ENCODE results near the gene DCHS2.

Gene DCHS2

DNA sequence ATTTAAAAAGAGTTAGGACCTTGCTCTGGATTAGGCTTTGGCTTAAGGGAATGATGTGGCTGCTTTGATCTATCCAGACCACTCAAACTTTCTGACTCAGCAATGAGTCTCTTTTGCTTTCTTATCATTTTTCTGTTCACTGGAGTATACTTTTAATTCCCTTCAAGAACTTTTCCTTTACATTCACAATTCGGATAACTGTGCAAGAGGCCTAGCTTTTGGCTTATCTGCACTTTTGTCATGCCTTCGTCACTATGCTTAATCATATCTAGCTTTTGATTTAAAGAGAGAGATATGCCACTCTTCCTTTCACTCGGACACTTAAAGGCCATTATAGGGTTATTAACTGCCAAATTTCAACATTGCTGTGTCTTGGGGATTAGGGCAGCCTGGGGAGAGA is 147.9 kb downstream of the DCHS2 start:
- no peak for TF ChIP-seq CTCF (IDR thresholded peaks at IDR 0.05; ENCODE audit: insufficient read depth, low read length, missing control alignments)
- ChIA-PET CTCF (no interaction called here), POLR2A (no interaction called here)
- no peak overlapping the region for H3K4me3 ChIP-seq (ENCODE audit: low read depth, low read length)
- DNase-seq (ENCODE audit: low read depth, low spot score) = no peak

DNA sequence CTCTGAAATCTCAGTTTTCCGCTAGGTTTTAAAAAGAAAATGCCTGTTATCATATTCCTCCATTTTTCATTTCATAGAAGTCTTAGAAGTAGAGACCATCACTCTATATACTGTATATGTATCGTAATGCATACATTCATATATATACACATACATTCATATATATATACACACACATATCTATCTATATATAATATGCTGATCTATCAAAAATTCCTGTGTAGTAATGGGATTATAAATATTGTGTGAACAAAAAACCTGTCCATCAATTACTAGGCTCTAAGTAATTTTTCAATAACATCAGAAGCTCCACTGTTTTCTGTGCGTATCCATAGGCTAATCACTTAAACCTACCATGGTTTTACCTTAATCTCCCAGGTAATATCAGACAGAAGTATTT is 150.2 kb downstream of the DCHS2 start:
- H3K4me3 ChIP-seq (ENCODE audit: low read depth, low read length) = no peak overlapping the region
- no peak for DNase-seq (ENCODE audit: low read depth, low spot score)
- no peak for TF ChIP-seq CTCF (IDR thresholded peaks at IDR 0.05; ENCODE audit: insufficient read depth, low read length, missing control alignments)
- CTCF ChIA-PET = no interaction called here
- POLR2A ChIA-PET = no interaction called here

GRCh38 chr4:154335588-154335987 is 156.0 kb downstream of the DCHS2 start:
- TF ChIP-seq CTCF (IDR thresholded peaks at IDR 0.05; ENCODE audit: insufficient read depth, low read length, missing control alignments) = no peak
- ChIA-PET POLR2A (no interaction called here), CTCF (no interaction called here)
- no peak for DNase-seq (ENCODE audit: low read depth, low spot score)
- H3K4me3 ChIP-seq (ENCODE audit: low read depth, low read length) = no peak overlapping the region

DNA sequence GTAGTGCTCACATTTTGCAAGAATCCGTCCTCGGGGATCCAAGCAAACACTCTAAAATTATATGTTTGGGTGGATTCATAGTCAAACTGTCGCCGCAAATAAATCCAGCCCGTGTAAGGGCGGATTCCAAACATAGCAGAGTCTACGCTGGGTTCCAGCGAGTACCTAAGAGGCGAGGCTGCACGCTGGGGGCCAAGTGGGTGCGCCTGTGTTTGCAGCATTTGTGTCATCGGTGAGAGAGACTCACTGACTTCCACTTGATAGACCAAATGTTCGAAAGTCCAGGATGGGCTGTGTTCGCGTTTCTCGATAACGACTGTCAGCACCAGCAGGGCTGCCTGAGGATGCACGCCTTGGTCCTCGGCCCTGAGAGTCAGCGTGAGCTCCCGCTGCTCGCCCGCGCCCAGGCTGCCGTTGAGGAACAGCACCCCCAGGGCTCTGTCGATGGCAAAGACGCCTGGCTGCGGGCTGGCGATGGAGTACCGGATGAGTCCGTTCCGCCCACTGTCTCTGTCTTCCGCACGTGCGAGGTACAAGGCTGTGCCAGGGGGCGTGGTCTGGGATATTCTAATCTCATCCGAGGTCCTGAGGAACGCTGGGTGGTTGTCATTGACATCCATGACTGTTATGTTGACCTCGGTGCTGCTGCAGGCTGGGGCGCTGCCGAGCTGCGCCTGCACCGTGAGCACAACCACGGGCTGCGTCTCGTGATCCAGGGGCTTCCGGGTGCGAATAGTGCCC is 158.7 kb downstream of the DCHS2 start:
- ChIA-PET CTCF (no interaction called here), POLR2A (no interaction called here)
- no peak overlapping the region for H3K4me3 ChIP-seq (ENCODE audit: low read depth, low read length)
- TF ChIP-seq CTCF (IDR thresholded peaks at IDR 0.05; ENCODE audit: insufficient read depth, low read length, missing control alignments) = no peak
- no peak for DNase-seq (ENCODE audit: low read depth, low spot score)

- ChIA-PET CTCF (no interaction called here), POLR2A (no interaction called here)
- TF ChIP-seq CTCF (IDR thresholded peaks at IDR 0.05; ENCODE audit: insufficient read depth, low read length, missing control alignments) = no peak
- no peak overlapping the region for H3K4me3 ChIP-seq (ENCODE audit: low read depth, low read length)
- no peak for DNase-seq (ENCODE audit: low read depth, low spot score)
These were observed 161.7 kb downstream of the DCHS2 start for GRCh38 chr4:154329939-154330338.

DNA sequence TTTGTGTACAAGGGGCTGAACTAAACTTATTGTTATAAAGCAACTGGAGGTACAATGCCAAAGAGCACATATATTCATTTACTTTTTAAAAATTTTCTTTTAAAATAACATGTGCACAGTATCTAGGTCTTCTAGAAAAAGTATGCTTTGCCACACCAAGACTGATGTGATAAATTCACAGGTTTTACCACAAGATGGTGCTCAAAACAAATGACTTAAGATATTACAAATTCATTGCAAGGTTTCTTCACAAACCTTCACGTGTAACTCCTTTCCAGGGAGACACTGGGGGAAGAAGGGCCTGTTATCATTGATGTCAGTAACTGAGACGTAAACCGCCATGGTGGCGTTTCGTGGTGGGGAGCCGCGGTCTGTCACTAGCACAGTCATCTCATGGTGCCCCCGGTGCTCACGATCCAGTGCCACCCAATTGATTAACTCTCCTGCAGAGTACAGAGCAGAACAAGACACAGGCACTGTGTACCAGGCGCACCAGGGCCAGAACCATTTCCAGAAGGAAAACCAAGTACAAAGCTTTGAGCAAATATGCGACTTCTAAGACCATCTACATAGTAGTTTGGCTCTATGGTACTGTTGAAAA is 162.2 kb downstream of the DCHS2 start:
- ChIA-PET POLR2A (no interaction called here), CTCF (no interaction called here)

More for the DNA sequence above, 162.2 kb downstream of the DCHS2 start:
- TF ChIP-seq CTCF (IDR thresholded peaks at IDR 0.05; ENCODE audit: insufficient read depth, low read length, missing control alignments) = no peak
- H3K4me3 ChIP-seq (ENCODE audit: low read depth, low read length) = no peak overlapping the region
- DNase-seq (ENCODE audit: low read depth, low spot score) = no peak
